B cell (primary cell): ENCODE data around the gene EXOSC6.
"Not testable (repeated sequence)": the region's sequence is repeated elsewhere in the genome, so short reads cannot be mapped to it uniquely, and the experiment has no call there.

Experiments used
- EZH2 ChIP-seq: IDR thresholded peaks from 2 replicates; pipeline ENCODE4 v1.6.1; 2012; ENCODE audit warnings: borderline replicate concordance, low read depth, mild to moderate bottlenecking, moderate library complexity, low read length; ENCODE audit not compliant: insufficient read depth, poor library complexity, severe bottlenecking
- TF ChIP-seq, protein P1 (sequence below): fragments of 200-600 bp; IDR thresholded peaks from one replicate; pipeline ENCODE4 v1.8.0; 2022; ENCODE audit warnings: antibody characterized with exemption, mild to moderate bottlenecking

DNA sequence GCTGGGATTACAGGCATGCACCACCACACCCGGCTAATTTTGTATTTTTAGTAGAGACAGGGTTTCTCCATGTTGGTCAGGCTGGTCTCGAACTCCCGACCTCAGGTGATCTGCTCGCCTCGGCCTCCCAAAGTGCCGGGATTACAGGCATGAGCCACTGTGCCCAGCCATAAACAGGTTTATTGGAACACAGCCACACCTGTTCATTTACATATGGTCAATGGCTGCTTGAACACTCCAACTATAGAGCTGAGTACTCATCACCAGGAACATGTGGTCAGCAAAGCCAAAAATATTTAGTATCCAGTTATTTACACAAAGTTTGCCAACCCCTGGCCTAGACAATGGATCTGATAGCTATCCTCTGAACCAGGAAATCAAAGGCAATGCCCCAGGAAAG lies 8.2 kb upstream of the EXOSC6 start:
- TF ChIP-seq, protein P1, sequence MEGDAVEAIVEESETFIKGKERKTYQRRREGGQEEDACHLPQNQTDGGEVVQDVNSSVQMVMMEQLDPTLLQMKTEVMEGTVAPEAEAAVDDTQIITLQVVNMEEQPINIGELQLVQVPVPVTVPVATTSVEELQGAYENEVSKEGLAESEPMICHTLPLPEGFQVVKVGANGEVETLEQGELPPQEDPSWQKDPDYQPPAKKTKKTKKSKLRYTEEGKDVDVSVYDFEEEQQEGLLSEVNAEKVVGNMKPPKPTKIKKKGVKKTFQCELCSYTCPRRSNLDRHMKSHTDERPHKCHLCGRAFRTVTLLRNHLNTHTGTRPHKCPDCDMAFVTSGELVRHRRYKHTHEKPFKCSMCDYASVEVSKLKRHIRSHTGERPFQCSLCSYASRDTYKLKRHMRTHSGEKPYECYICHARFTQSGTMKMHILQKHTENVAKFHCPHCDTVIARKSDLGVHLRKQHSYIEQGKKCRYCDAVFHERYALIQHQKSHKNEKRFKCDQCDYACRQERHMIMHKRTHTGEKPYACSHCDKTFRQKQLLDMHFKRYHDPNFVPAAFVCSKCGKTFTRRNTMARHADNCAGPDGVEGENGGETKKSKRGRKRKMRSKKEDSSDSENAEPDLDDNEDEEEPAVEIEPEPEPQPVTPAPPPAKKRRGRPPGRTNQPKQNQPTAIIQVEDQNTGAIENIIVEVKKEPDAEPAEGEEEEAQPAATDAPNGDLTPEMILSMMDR = not testable (repeated sequence)
- TF ChIP-seq EZH2 = not testable (repeated sequence)
